Peyer's patch (tissue), 4 donors: ENCODE data around the gene RPL36AL. TPM values are rescaled to one million over a fixed set of nuclear protein-coding genes. Genes with fewer than 3 reads are reported as not detected.
"Not testable (repeated sequence)": the region's sequence is repeated elsewhere in the genome, so short reads cannot be mapped to it uniquely, and the experiment has no call there.

ENCODE experiments used
- DNase-seq, 3 donors: peaks; one replicate each; pipeline ENCODE4 v3.0.0-alpha.2; 2017 to 2019
- H3K27ac ChIP-seq, 4 donors: fragments of 200-600 bp; sonication (generic); one replicate each; pipeline ENCODE4 v1.5.1; 2016 to 2019
- H3K27me3 ChIP-seq, 2 donors: fragments of 200-600 bp; sonication (generic); one replicate each; pipeline ENCODE4 v1.5.1; 2019
- H3K36me3 ChIP-seq, 3 donors: fragments of 200-600 bp; sonication (generic); one replicate each; pipeline ENCODE4 v1.5.1; 2016 to 2019
- H3K4me1 ChIP-seq, 4 donors: fragments of 200-600 bp; sonication (generic); one replicate each; pipeline ENCODE4 v1.5.1; 2016 to 2019
- H3K4me3 ChIP-seq, 4 donors: fragments of 200-600 bp; sonication (generic); 1 replicate in 3 of 4; 2 replicates in 1 of 4; pipeline ENCODE4 v1.5.1; 2016 to 2019; ENCODE audit warnings: mild to moderate bottlenecking in 1 of 4
- H3K9me3 ChIP-seq, 4 donors: fragments of 200-600 bp; sonication (generic); one replicate each; pipeline ENCODE4 v1.5.1; 2016 to 2019; ENCODE audit warnings: mild to moderate bottlenecking in 1 of 4
- CTCF ChIP-seq, 6 experiments: fragments of 450-650 bp in 4 of 6; fragments of 200-600 bp in 2 of 6; sonication (generic) in 1 of 6; IDR thresholded peaks; one replicate each; pipeline ENCODE4 v1.5.1; 2017 to 2019; ENCODE audit warnings: antibody characterized with exemption in 6 of 6, mild to moderate bottlenecking in 3 of 6, moderate library complexity in 1 of 6
- POLR2A ChIP-seq, 2 donors: fragments of 450-650 bp; IDR thresholded peaks; one replicate each; pipeline ENCODE4 v1.5.1; 2017; ENCODE audit warnings: antibody characterized with exemption in 2 of 2, mild to moderate bottlenecking in 2 of 2, moderate library complexity in 2 of 2
- total RNA-seq, 4 donors: library from RNA; depleted of rRNA; stranded (reverse); fragments of >200 nt; gene quantifications; one replicate each; pipeline ENCODE4 v1.1.0, GENCODE V29; 2016

Gene RPL36AL
- total RNA-seq, 4 donors from 2014 or later, result 117 to 225 (median 169) TPM

- H3K9me3 ChIP-seq, result no peaks in the 10 kb centered on the region
- peak overlapping the region; percentile 79 to 95 (median 87) for H3K4me3 ChIP-seq
- TF ChIP-seq POLR2A (IDR thresholded peaks at IDR 0.05) (no peak), CTCF (IDR thresholded peaks at IDR 0.05) (no peak)
- peaks cover 0 to 21% (median 0%) of the 10 kb centered on the region in 3 donors for H3K36me3 ChIP-seq
- DNase-seq, result no peak
- no peaks in the 10 kb centered on the region for H3K27me3 ChIP-seq
- H3K27ac ChIP-seq, result peak overlapping the region in 3 of 4 donors; percentile 94 to 98 (median 95)
- peaks cover 0 to 48% (median 14%) of the 10 kb centered on the region in 4 donors for H3K4me1 ChIP-seq
Measured at GRCh38 chr14:49622022-49622607, 1.7 kb upstream of the RPL36AL start.

- peak overlapping the region; percentile 94 to 98 (median 96) for H3K27ac ChIP-seq
- no peaks in the 10 kb centered on the region for H3K27me3 ChIP-seq
- no peaks in the 10 kb centered on the region for H3K9me3 ChIP-seq
- DNase-seq, result peak; percentile 66 to 86 (median 78)
- H3K36me3 ChIP-seq, result peaks cover 0 to 27% (median 0%) of the 10 kb centered on the region in 3 donors
- H3K4me1 ChIP-seq, result peaks cover 0 to 48% (median 14%) of the 10 kb centered on the region in 4 donors
- no peak for TF ChIP-seq CTCF (IDR thresholded peaks at IDR 0.05)
- no peak for TF ChIP-seq POLR2A (IDR thresholded peaks at IDR 0.05)
- peak overlapping the region; percentile 79 to 95 (median 87) for H3K4me3 ChIP-seq
Measured at GRCh38 chr14:49621114-49621881, 872 bp upstream of the RPL36AL start.

DNA sequence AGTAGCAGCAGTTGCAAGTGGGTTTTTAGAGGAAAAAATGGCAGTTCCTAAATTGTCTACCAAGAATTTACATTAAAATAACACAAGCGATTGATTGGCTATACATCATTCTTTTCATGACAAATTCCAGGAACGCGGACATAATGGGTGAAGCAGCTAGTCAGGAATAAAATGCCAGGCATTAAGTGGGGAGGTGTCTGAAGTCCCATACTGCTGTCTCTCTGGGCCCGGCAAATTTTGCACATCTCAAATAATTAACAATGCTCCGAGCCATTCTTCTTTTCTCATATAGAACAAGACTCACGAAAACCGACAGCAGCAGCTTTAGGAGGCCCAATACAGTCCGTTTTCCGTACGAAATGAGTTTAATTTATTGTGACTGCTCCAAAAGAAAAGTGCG, 696 bp downstream of the RPL36AL start:
- Histone ChIP-seq H3K4me1 (peaks cover 0 to 47% (median 14%) of the 10 kb centered on the region in 4 donors), H3K36me3 (peaks cover 0 to 17% (median 0%) of the 10 kb centered on the region in 3 donors), H3K27ac (peak overlapping the region; percentile 94 to 98 (median 96)), H3K27me3 (no peaks in the 10 kb centered on the region), H3K4me3 (peak overlapping the region; percentile 79 to 95 (median 87)), H3K9me3 (no peaks in the 10 kb centered on the region)
- TF ChIP-seq POLR2A (IDR thresholded peaks at IDR 0.05) (no peak), CTCF (IDR thresholded peaks at IDR 0.05) (no peak)
- DNase-seq, result no peak

GRCh38 chr14:49619273-49619672, 1.2 kb downstream of the RPL36AL start:
- not testable (repeated sequence) for H3K27me3 ChIP-seq, H3K9me3 ChIP-seq, DNase-seq
- Histone ChIP-seq H3K4me3 (peak overlapping the region; percentile 79 to 95 (median 87)), H3K27ac (peak overlapping the region in 3 of 4 donors; percentile 95 to 98 (median 98)), H3K4me1 (peaks cover 0 to 42% (median 14%) of the 10 kb centered on the region in 4 donors), H3K36me3 (peaks cover 0 to 17% (median 0%) of the 10 kb centered on the region in 3 donors)

DNA sequence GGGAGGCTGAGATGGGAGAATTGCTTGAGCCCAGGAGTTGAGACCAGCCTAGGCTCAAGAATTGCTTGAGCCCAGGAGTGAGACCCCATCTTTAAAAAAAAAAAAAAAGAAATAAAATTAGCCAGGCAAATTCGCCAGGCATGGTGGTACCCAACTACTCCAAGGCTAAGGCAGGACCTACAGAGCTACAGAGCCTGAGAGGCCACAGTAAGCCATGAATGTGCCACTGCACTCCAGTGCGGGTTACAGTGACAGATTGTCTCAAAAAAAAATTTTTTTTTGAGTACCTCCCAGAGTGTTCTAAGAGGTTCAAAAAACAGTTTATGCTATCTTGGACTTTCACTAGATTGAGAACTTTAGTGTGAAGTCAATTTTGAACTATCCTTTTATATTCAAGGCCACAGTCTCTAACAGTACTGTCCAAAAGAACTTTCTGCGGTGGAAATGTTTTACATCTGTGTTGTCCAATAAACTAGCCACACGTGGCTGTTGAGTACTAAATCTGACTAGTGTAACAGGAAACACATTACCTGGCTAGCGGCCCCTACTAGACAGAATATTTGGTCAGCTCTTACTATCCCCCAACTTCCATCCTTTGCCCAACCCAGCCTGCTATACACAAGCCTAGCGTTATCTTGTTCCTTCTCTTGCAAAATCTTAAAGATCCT, 2.4 kb downstream of the RPL36AL start:
- no peak for DNase-seq
- H3K4me3 ChIP-seq, result no peak overlapping the region
- no peaks in the 10 kb centered on the region for H3K9me3 ChIP-seq
- peaks cover 0 to 30% (median 11%) of the 10 kb centered on the region in 4 donors for H3K4me1 ChIP-seq
- no peaks in the 10 kb centered on the region for H3K27me3 ChIP-seq
- no peak overlapping the region for H3K27ac ChIP-seq
- no peak for TF ChIP-seq CTCF (IDR thresholded peaks at IDR 0.05)
- no peak for TF ChIP-seq POLR2A (IDR thresholded peaks at IDR 0.05)
- peaks cover 0 to 17% (median 0%) of the 10 kb centered on the region in 3 donors for H3K36me3 ChIP-seq
